HCT116 (cell line): ENCODE data around the gene GP1BB. TPM values are rescaled to one million over a fixed set of nuclear protein-coding genes. Genes with fewer than 3 reads are reported as not detected.

Experiments
- ATAC-seq: fragments of 200-7000 bp; cut with Tn5 transposase; 2 replicates; pipeline ENCODE4 v1.9.1; 2020; ENCODE audit warnings: mild to moderate bottlenecking, moderate library complexity
- BruUV-seq: library from RNA; stranded (reverse); fragments of 400-500 nt; replicated peaks from 2 replicates; lab custom pipeline; 2021; lab: Mats Ljungman, UMichigan
- CTCF ChIA-PET: fragments of 300-600 bp; sonication (Branson Sonifier 250); formaldehyde crosslinking; loops from one replicate; lab custom pipeline; 2021; ENCODE audit warnings: antibody characterized with exemption; lab: Charles Lee
- POLR2A ChIA-PET: fragments of 300-600, 350-600 bp; sonication (Branson Sonifier 250); formaldehyde crosslinking; loops from one replicate; lab custom pipeline; 2021; ENCODE audit warnings: antibody characterized with exemption; lab: Charles Lee
- RAD21 ChIA-PET, 2 experiments: fragments of 300-600 bp; sonication (Branson Sonifier 250); formaldehyde crosslinking; loops; one replicate each; lab custom pipeline; 2023; ENCODE audit warnings: low total read pairs in 2 of 2; ENCODE audit not compliant: uncharacterized antibody in 2 of 2, unreplicated experiment in 2 of 2, low non-redundant PET in 1 of 2; lab: Charles Lee
- DNase-seq: peaks from one replicate; pipeline ENCODE4 v3.0.0-alpha.2; 2010; ENCODE audit warnings: low read depth, low spot score
- H2AFZ ChIP-seq: fragments of 200-600 bp; shearing (Covaris generic), sonication (generic); 2 replicates; pipeline ENCODE4 v1.6.1; 2017; ENCODE audit warnings: low read depth, mixed run types, mixed read lengths, antibody characterized with exemption, low read length; ENCODE audit not compliant: poor library complexity, severe bottlenecking
- H3K27ac ChIP-seq: 2 replicates; pipeline ENCODE4 v1.5.1; 2012; ENCODE audit warnings: low read depth, low read length
- H3K27me3 ChIP-seq: fragments of 200-600 bp; sonication (generic); 2 replicates; pipeline ENCODE4 v1.6.1; 2016; ENCODE audit warnings: mixed run types, low read length, mixed read lengths; ENCODE audit not compliant: insufficient read depth
- H3K36me3 ChIP-seq, 2 experiments: fragments of 200-500 bp in 1 of 2; fragments of 200-600 bp in 1 of 2; sonication (Bioruptor generic) in 1 of 2; sonication (generic) in 1 of 2; 2 replicates each; pipeline versions ENCODE4 v1.5.1 to v1.6.1; 2014 to 2016; ENCODE audit warnings: low read length in 2 of 2, inconsistent platforms in 1 of 2, mixed read lengths in 1 of 2, mixed run types in 1 of 2; ENCODE audit not compliant: insufficient read depth in 2 of 2, control insufficient read depth in 1 of 2
- H3K4me1 ChIP-seq, 2 experiments: fragments of 200-600 bp in 1 of 2; sonication (generic) in 1 of 2; 2 replicates each; pipeline versions ENCODE4 v1.5.1 to v1.6.1; 2012 to 2017; ENCODE audit warnings: low read length in 2 of 2, inconsistent platforms in 1 of 2, mild to moderate bottlenecking in 1 of 2, mixed read lengths in 1 of 2, mixed run types in 1 of 2, moderate library complexity in 1 of 2; ENCODE audit not compliant: insufficient read depth in 2 of 2, control insufficient read depth in 1 of 2
- H3K4me2 ChIP-seq: fragments of 200-600 bp; sonication (generic); 2 replicates; pipeline ENCODE4 v1.6.1; 2017; ENCODE audit warnings: mixed run types, low read length, mixed read lengths
- H3K4me3 ChIP-seq, 2 experiments: fragments of 200-600 bp in 1 of 2; sonication (generic) in 1 of 2; replicated peaks in 1 of 2; 2 replicates each; pipeline ENCODE4 v1.5.1; 2011 to 2016; ENCODE audit warnings: low read length in 2 of 2, control low read depth in 1 of 2, low read depth in 1 of 2, mild to moderate bottlenecking in 1 of 2, mixed read lengths in 1 of 2, mixed run types in 1 of 2
- H3K79me2 ChIP-seq: fragments of 200-600 bp; sonication (generic); 2 replicates; pipeline ENCODE4 v1.6.1; 2017; ENCODE audit warnings: mild to moderate bottlenecking, mixed run types, low read length, moderate library complexity, mixed read lengths; ENCODE audit not compliant: insufficient read depth
- H3K9ac ChIP-seq: fragments of 200-600 bp; sonication (generic); 2 replicates; pipeline ENCODE4 v1.6.1; 2016; ENCODE audit warnings: low read length, mixed read lengths
- H3K9me2 ChIP-seq: fragments of 200-600 bp; sonication (generic), shearing (Covaris generic); 2 replicates; pipeline ENCODE4 v1.6.1; 2017; ENCODE audit warnings: mixed run types, mild to moderate bottlenecking, moderate library complexity; ENCODE audit not compliant: insufficient read depth
- H3K9me3 ChIP-seq, 2 experiments: fragments of 200-500 bp in 1 of 2; fragments of 200-600 bp in 1 of 2; sonication (Bioruptor generic) in 1 of 2; sonication (generic) in 1 of 2; 2 replicates each; pipeline ENCODE4 v1.6.1; 2014 to 2017; ENCODE audit warnings: low read length in 2 of 2, mixed read lengths in 2 of 2, inconsistent platforms in 1 of 2, low read depth in 1 of 2, mild to moderate bottlenecking in 1 of 2, mixed run types in 1 of 2, moderate library complexity in 1 of 2; ENCODE audit not compliant: control insufficient read depth in 1 of 2, insufficient read depth in 1 of 2
- H4K20me1 ChIP-seq: fragments of 200-600 bp; sonication (generic), shearing (Covaris generic); 2 replicates; pipeline ENCODE4 v1.6.1; 2017; ENCODE audit warnings: mixed run types, mild to moderate bottlenecking, moderate library complexity; ENCODE audit not compliant: insufficient read depth
- ATF3 ChIP-seq: IDR thresholded peaks from 2 replicates; pipeline ENCODE4 v1.6.1; 2012
- CBX3 ChIP-seq: IDR thresholded peaks from 2 replicates; pipeline ENCODE4 v1.6.1; 2012; ENCODE audit warnings: low read depth
- CEBPB ChIP-seq: IDR thresholded peaks from 2 replicates; pipeline ENCODE4 v1.6.1; 2012; ENCODE audit warnings: low read depth
- EGR1 ChIP-seq: IDR thresholded peaks from 2 replicates; pipeline ENCODE4 v1.6.1; 2012; ENCODE audit warnings: low read depth
- ELF1 ChIP-seq: IDR thresholded peaks from 2 replicates; pipeline ENCODE4 v1.6.1; 2012; ENCODE audit warnings: low read depth, borderline replicate concordance
- EZH2 ChIP-seq: fragments of 200-600 bp; sonication (generic); IDR thresholded peaks from 2 replicates; pipeline ENCODE4 v1.6.1; 2017; ENCODE audit warnings: antibody characterized with exemption, mixed run types
- JUND ChIP-seq: IDR thresholded peaks from 2 replicates; pipeline ENCODE4 v1.6.1; 2012
- MAX ChIP-seq: IDR thresholded peaks from 2 replicates; pipeline ENCODE4 v1.6.1; 2012
- POLR2A ChIP-seq: IDR thresholded peaks from 2 replicates; pipeline ENCODE4 v1.7.0; 2011; ENCODE audit warnings: borderline replicate concordance; ENCODE audit not compliant: insufficient read depth, insufficient read length; ENCODE audit errors: extremely low read depth
- POLR2AphosphoS5 ChIP-seq: IDR thresholded peaks from 2 replicates; pipeline ENCODE4 v1.6.1; 2011; ENCODE audit warnings: mild to moderate bottlenecking, low read depth, low read length, moderate library complexity
- RAD21 ChIP-seq: IDR thresholded peaks from 2 replicates; pipeline ENCODE4 v1.6.1; 2012; ENCODE audit warnings: low read depth, mild to moderate bottlenecking
- SIN3A ChIP-seq: IDR thresholded peaks from 2 replicates; pipeline ENCODE4 v1.6.1; 2012; ENCODE audit warnings: low read depth
- SP1 ChIP-seq: IDR thresholded peaks from 2 replicates; pipeline ENCODE4 v1.6.1; 2012; ENCODE audit warnings: low read depth
- TCF7L2 ChIP-seq: IDR thresholded peaks from 2 replicates; pipeline ENCODE4 v1.7.0; 2011; ENCODE audit warnings: borderline replicate concordance, inconsistent platforms; ENCODE audit not compliant: insufficient read depth, insufficient read length; ENCODE audit errors: extremely low read depth
- YY1 ChIP-seq: IDR thresholded peaks from 2 replicates; pipeline ENCODE4 v1.6.1; 2011; ENCODE audit warnings: low read length, low read depth, moderate library complexity, mild to moderate bottlenecking; ENCODE audit not compliant: insufficient replicate concordance; ENCODE audit errors: extremely low read depth
- ZBTB33 ChIP-seq: IDR thresholded peaks from 2 replicates; pipeline ENCODE4 v1.6.1; 2011; ENCODE audit warnings: mild to moderate bottlenecking, low read length, moderate library complexity; ENCODE audit not compliant: insufficient replicate concordance; ENCODE audit errors: extremely low read depth
- ZFX ChIP-seq: fragments of 450-650 bp; IDR thresholded peaks from 2 replicates; pipeline ENCODE4 v1.6.1; 2017
- ZNF274 ChIP-seq: fragments of 200-500 bp; sonication (Bioruptor generic); IDR thresholded peaks from 2 replicates; pipeline ENCODE4 v1.6.1; 2014; ENCODE audit warnings: mild to moderate bottlenecking, low read depth, low read length, inconsistent platforms
- intact Hi-C: fragments of 100-400 bp; cut with micrococcal nuclease; formaldehyde crosslinking; loops from 2 replicates; pipeline ENCODE4 v1.10.0; 2022
- total RNA-seq: library from RNA; stranded (reverse); gene quantifications from one replicate; pipeline ENCODE4 v1.2.1, GENCODE V29; 2021; ENCODE audit not compliant: unreplicated experiment

The GP1BB gene
- total RNA-seq, 1 experiment from 2014 or later: 4.8 TPM

- no TSS peak for BruUV-seq
- CTCF ChIA-PET: no interaction called here
- POLR2A ChIA-PET: no interaction called here
Measured at GRCh38 chr22:19738664-19739447, 15.5 kb downstream of the GP1BB start.

GRCh38 chr22:19739448-19739895, 16.1 kb downstream of the GP1BB start:
- no peak overlapping the region for H3K27ac ChIP-seq
- no peak overlapping the region for H3K9ac ChIP-seq
- no peaks in the 10 kb centered on the region for H3K4me1 ChIP-seq
- no peaks in the 10 kb centered on the region for H3K27me3 ChIP-seq
- ChIA-PET POLR2A (no interaction called here), RAD21 (no interaction called here), CTCF (interaction anchor here (3.5 kb wide), 1 partner anchor 9 kb away, joined by 14 read pairs; no protein-coding TSS in a partner anchor)
- no TSS peak for BruUV-seq
- no peaks in the 10 kb centered on the region for H3K9me3 ChIP-seq
- intact Hi-C loops: no loop called here
- no peaks in the 10 kb centered on the region for H3K9me2 ChIP-seq
- H4K20me1 ChIP-seq: no peaks in the 10 kb centered on the region
- no peaks in the 10 kb centered on the region for H3K36me3 ChIP-seq
- no peak overlapping the region for H2AFZ ChIP-seq
- H3K4me2 ChIP-seq: no peak overlapping the region
- no peak overlapping the region for H3K4me3 ChIP-seq
- ATAC-seq: no peak
- H3K79me2 ChIP-seq: no peaks in the 10 kb centered on the region
- DNase-seq: no peak
- TF ChIP-seq CBX3: no peak
- TF ChIP-seq TCF7L2: no peak
- TF ChIP-seq ZNF274: no peak
- TF ChIP-seq EZH2: no peak
- TF ChIP-seq SIN3A: no peak
- TF ChIP-seq POLR2AphosphoS5: no peak
- no peak for TF ChIP-seq ZFX
- TF ChIP-seq JUND: no peak
- TF ChIP-seq MAX: no peak
- no peak for TF ChIP-seq ELF1
- TF ChIP-seq ZBTB33: no peak

More at GRCh38 chr22:19738664-19739447, 15.5 kb downstream of the GP1BB start:
- RAD21 ChIA-PET: no interaction called here
- no peaks in the 10 kb centered on the region for H3K9me2 ChIP-seq
- no peak overlapping the region for H2AFZ ChIP-seq
- H3K36me3 ChIP-seq: no peaks in the 10 kb centered on the region
- no peaks in the 10 kb centered on the region for H3K4me1 ChIP-seq
- DNase-seq (no peak), ATAC-seq (no peak)
- H4K20me1 ChIP-seq: no peaks in the 10 kb centered on the region
- TF ChIP-seq ZNF274: no peak
- no peak for TF ChIP-seq RAD21
- no peak for TF ChIP-seq CBX3
- no peak for TF ChIP-seq YY1
- no peak for TF ChIP-seq CEBPB
- no peak for TF ChIP-seq MAX
- TF ChIP-seq POLR2AphosphoS5: no peak
- TF ChIP-seq EGR1: no peak
- no peak for TF ChIP-seq POLR2A
- TF ChIP-seq ELF1: no peak
- no peak for TF ChIP-seq ATF3
- no peak for TF ChIP-seq SP1
- no peaks in the 10 kb centered on the region for H3K27me3 ChIP-seq
- no peak overlapping the region for H3K9ac ChIP-seq
- intact Hi-C loops: no loop called here
- H3K27ac ChIP-seq: no peak overlapping the region
- no peak overlapping the region for H3K4me2 ChIP-seq
- H3K79me2 ChIP-seq: no peaks in the 10 kb centered on the region
- H3K4me3 ChIP-seq: no peak overlapping the region
- H3K9me3 ChIP-seq: no peaks in the 10 kb centered on the region
